Measurements from ENCODE around the gene RNASE12. TPM values are rescaled to one million over a fixed set of nuclear protein-coding genes. Genes with fewer than 3 reads are reported as not detected.
"Not testable (repeated sequence)": the region's sequence is repeated elsewhere in the genome, so short reads cannot be mapped to it uniquely, and the experiment has no call there.

The RNASE12 gene
- total RNA-seq, 2 experiments from 2014 or later: not detected

GRCh38 chr14:20601522-20601921, 10.3 kb upstream of the RNASE12 start:
- CTCF ChIA-PET: no interaction called here
- ATAC-seq (no peak), DNase-seq (no peak)
- Mint-ChIP-seq H3K9me3 (no peaks in the 10 kb centered on the region), H3K36me3 (ENCODE audit: low read depth) (no peaks in the 10 kb centered on the region), H3K27ac (no peak overlapping the region), H3K4me3 (no peak overlapping the region), H3K27me3 (no peaks in the 10 kb centered on the region), H3K4me1 (ENCODE audit: low read depth) (no peaks in the 10 kb centered on the region)
- no peak for TF ChIP-seq CTCF (IDR thresholded peaks at IDR 0.05)
- POLR2A ChIA-PET: no interaction called here
- intact Hi-C loops (cut with micrococcal nuclease): no loop called here

GRCh38 chr14:20597108-20597507, 5.9 kb upstream of the RNASE12 start:
- DNase-seq (no peak), ATAC-seq (no peak)
- POLR2A ChIA-PET: interaction anchor here (1.7 kb wide), 1 partner anchor 119 kb away, joined by 4 read pairs; no protein-coding TSS in a partner anchor
- Mint-ChIP-seq H3K27ac (no peak overlapping the region), H3K4me3 (no peak overlapping the region), H3K27me3 (peaks cover 1% of the 10 kb centered on the region), H3K9me3 (no peaks in the 10 kb centered on the region), H3K36me3 (ENCODE audit: low read depth) (no peaks in the 10 kb centered on the region), H3K4me1 (ENCODE audit: low read depth) (peaks cover 3% of the 10 kb centered on the region)
- CTCF ChIA-PET: interaction anchor here (1.1 to 1.6 kb wide), 2 partner anchors 12 to 13 kb away, joined by 4 to 6 read pairs; no protein-coding TSS in a partner anchor
- intact Hi-C loops (cut with micrococcal nuclease): no loop called here
- TF ChIP-seq CTCF (IDR thresholded peaks at IDR 0.05): no peak

- not testable (repeated sequence) for H3K4me1 Mint-ChIP-seq (ENCODE audit: low read depth)
Observed at GRCh38 chr14:20595726-20596125, 4.5 kb upstream of the RNASE12 start.

GRCh38 chr14:20592574-20592973, 1.4 kb upstream of the RNASE12 start:
- ChIA-PET CTCF (interaction anchor here (0.7 kb wide), 1 partner anchor 266 kb away, joined by 3 read pairs; no protein-coding TSS in a partner anchor), POLR2A (no interaction called here)
- ATAC-seq (no peak), DNase-seq (no peak)
- Mint-ChIP-seq H3K9me3 (no peaks in the 10 kb centered on the region), H3K36me3 (ENCODE audit: low read depth) (no peaks in the 10 kb centered on the region), H3K27ac (no peak overlapping the region), H3K4me1 (ENCODE audit: low read depth) (peaks cover 5% of the 10 kb centered on the region), H3K27me3 (peaks cover 1% of the 10 kb centered on the region), H3K4me3 (no peak overlapping the region)
- TF ChIP-seq CTCF (IDR thresholded peaks at IDR 0.05): no peak
- intact Hi-C loops (cut with micrococcal nuclease): no loop called here

More at GRCh38 chr14:20595726-20596125, 4.5 kb upstream of the RNASE12 start:
- intact Hi-C loops (cut with micrococcal nuclease); H3K4me3 Mint-ChIP-seq; H3K36me3 Mint-ChIP-seq (ENCODE audit: low read depth); H3K27ac Mint-ChIP-seq; H3K27me3 Mint-ChIP-seq; DNase-seq; POLR2A ChIA-PET; H3K9me3 Mint-ChIP-seq; ATAC-seq: not testable (repeated sequence)
- CTCF ChIA-PET: interaction anchor here (1.6 kb wide), 1 partner anchor 13 kb away, joined by 6 read pairs; no protein-coding TSS in a partner anchor

GRCh38 chr14:20587489-20588154, 3.6 kb downstream of the RNASE12 start, which contains the start of gene RNASE11:
Gene RNASE11, minus strand, starts transcription at chr14:20588001.
- DNase-seq (no peak), ATAC-seq (peak; percentile 27)
- H3K4me3 Mint-ChIP-seq: no peak within 1 kb of the TSS
- TF ChIP-seq CTCF (IDR thresholded peaks at IDR 0.05): no peak
- H3K36me3 Mint-ChIP-seq (ENCODE audit: low read depth): no peaks in the 10 kb centered on the region
- ChIA-PET POLR2A (no interaction called here), CTCF (interaction anchor here (1.1 kb wide), 4 partner anchors 21 to 260 kb away, joined by 3 to 6 read pairs (median 4); no protein-coding TSS in a partner anchor)
- H3K27ac Mint-ChIP-seq: no peak within 1 kb of the TSS
- no peaks in the 10 kb centered on the region for H3K27me3 Mint-ChIP-seq
- H3K9me3 Mint-ChIP-seq: no peaks in the 10 kb centered on the region
- intact Hi-C loops (cut with micrococcal nuclease): no loop called here
- peaks cover 4% of the 10 kb centered on the region for H3K4me1 Mint-ChIP-seq (ENCODE audit: low read depth)

Data from activated CD8-positive, alpha-beta T cell treated with anti-CD3 and anti-CD28 coated beads for 36 hours (primary cell).